Endothelial cell of hepatic sinusoid (primary cell): Measurements from ENCODE around the gene SMYD3.

Experiments used
- in situ Hi-C: cut with HindIII; loops from 2 replicates; pipeline ENCODE4 v1.10.0; 2017; ENCODE audit warnings: low sequenced_read_pairs

The SMYD3 gene

DNA sequence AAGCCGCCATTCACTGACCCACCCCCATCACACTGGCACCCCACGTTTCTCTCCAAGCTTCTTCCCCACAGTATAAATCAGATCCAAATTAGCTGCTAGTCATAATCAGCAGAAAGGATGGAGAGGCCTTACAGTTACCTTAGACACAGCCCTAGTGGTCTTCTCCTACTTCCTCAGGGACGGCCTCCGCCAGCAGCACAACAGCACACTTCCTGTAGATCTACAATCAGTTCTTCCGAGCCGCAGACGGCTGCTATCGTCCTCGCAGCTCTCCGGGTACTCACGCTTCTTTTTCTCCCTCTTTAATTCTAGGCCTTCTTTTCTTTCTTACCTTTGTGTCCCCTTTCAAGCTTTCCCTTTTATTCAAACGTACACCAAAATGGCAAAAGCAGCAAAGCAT, 313.5 kb downstream of the SMYD3 start:
- in situ Hi-C loops, result no loop called here

DNA sequence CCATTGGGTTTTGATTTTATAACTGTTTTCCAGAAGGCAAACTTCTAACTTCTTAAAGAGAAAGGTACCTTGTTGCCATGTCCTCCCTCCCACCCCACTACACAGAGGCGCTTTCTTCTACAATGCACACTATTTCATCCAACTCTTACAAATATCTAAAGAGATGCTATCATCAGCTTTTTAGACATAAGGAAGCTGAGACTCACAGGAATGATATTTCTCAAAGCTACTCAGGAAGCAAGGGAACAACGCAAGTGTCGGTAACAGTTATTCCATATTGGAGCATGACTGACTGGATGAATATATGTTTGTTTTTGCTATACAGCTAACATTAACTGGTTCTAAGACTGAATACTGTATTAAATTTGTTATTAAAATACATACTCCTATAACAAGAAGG, 318.0 kb downstream of the SMYD3 start:
- in situ Hi-C loops, result no loop called here

DNA sequence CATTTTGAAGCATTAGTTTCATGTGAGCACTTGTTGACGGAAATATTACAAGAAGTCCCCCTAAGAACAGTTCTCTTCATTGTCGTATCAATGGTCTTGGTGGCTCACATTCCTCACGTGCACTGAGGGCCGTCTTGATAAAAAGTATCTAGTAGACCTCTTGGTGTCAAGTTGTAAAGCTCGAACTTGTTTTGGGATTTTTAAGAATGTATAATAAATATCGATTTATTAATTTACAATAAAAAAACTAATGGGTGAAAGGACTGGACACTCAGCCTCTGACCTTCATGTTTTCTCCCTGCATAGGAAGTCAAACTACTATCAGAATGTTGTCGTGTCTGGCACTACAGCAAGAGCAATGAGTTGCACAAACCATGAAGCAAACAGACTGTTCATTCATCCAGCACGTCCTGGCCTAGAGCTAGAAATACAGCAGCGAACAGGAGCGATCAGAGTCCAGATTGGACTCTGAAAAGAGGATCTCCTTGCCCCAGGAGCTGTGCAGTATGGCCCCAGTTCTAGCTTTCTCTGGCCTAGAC, 319.2 kb downstream of the SMYD3 start:
- in situ Hi-C loops, result no loop called here

DNA sequence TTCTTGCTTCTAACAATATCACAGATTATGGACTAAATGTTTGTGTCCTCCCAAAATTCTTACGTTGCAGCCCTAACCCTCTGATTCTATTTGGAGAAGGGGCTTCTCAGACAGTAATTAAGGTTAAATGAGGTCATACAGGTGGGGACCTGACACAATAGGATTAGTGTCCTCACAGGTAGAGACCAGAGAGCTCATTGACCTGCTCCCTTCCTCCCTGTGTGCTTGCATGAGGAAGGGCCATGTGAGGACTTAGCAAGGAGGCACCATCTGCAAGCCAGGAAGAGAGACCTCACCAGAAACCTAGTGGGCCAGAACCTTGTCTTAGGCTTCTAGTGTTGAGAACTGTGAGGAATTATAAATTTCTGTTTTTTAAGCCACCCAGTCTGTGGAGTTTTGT, 322.6 kb downstream of the SMYD3 start:
- in situ Hi-C loops, result no loop called here

DNA sequence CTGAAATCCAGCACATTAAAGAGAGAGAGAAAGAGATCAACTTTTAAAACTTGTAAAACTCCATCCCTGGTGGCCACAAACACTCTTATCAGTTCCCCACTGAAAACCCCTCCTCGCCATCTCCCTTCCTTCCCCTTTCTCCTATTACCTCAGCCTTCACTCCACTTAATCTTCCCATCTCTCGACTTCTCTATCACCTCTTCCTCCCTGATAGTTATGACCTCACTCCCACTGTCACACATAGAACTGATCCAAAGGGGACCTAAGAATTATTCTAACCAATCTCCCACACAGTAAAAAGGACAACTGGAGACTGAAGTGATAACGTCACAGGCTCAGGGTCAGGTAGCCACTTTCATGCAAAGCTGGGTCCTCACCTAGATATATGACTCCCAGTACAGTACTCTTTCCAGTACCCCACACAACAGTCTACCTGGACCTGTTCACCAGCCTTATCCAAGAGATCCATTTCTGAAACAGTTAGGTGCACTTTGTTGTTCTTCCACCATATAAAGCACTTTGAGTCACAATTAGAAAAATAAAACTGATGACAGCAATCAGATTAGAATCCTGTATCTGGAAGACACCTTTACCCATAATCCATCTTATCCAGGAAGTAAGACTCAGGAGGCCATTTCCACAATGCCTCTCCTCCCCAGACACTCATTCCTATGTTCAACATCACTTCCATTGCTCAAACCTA, 324.8 kb downstream of the SMYD3 start:
- in situ Hi-C loops, result no loop called here

DNA sequence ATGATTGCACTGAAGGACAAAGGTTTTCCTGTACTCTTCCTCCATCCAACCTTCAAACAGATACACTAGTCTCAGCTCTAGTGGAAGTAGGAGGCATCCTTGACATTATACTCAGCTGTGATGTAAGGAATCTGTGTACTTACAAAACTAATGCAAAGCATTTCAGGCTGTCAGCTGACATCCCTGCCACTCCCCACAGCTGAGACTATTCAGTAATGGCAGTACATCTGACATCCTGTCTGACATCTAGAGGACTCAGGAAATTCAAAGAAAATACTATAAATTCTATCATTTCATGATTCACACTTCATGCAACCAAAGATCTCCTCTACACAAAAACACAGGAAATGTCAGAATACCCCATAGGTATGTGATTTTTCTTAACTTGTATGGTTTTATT, 325.8 kb downstream of the SMYD3 start:
- in situ Hi-C loops, result no loop called here

DNA sequence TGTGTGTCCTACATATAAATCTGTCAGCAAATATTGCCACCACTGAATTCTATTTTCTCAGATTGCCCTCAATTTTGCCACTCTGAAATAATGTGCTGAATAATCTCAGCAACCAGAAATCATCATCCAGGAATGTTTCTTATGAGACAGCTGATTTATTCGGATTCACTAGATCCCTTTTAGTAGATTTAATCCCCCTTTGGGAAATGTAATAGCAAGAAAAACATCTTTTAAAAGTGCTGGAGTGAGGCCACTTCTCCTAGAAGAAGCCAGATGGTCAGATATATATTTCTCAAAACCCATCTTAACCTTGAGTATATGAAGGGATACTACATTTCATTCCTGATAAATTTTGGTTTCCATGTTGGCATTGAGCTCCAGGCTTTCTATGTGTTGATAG, 327.7 kb downstream of the SMYD3 start:
- in situ Hi-C loops, result no loop called here

DNA sequence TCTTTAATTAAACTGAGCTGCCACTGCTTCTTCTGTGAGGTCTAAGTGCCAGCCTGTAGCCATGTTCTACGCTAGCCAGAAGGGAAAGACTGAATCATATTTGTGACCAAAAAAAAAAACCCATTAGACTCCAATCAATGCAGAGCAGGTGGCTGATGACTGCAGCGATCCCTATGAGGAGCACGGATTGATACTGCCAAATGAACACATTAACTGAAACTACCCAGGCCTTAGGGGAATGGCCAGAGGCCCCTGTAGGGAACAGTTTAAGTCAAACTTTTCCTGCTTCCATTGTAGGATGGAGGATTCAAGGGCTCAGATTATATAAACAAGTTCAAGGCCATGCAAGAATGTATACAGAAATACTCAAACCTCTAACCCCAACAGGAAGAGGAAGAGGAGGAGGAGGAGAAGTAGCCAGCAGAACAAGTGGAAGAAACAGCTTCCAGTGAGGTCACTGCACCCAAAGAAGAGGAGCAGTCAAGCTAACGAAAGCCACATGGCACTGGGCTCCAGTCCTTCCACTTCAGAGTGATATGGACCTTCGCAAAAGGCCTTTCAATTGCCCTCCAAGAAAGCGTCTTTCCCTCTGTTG, 328.3 kb downstream of the SMYD3 start:
- in situ Hi-C loops, result no loop called here

DNA sequence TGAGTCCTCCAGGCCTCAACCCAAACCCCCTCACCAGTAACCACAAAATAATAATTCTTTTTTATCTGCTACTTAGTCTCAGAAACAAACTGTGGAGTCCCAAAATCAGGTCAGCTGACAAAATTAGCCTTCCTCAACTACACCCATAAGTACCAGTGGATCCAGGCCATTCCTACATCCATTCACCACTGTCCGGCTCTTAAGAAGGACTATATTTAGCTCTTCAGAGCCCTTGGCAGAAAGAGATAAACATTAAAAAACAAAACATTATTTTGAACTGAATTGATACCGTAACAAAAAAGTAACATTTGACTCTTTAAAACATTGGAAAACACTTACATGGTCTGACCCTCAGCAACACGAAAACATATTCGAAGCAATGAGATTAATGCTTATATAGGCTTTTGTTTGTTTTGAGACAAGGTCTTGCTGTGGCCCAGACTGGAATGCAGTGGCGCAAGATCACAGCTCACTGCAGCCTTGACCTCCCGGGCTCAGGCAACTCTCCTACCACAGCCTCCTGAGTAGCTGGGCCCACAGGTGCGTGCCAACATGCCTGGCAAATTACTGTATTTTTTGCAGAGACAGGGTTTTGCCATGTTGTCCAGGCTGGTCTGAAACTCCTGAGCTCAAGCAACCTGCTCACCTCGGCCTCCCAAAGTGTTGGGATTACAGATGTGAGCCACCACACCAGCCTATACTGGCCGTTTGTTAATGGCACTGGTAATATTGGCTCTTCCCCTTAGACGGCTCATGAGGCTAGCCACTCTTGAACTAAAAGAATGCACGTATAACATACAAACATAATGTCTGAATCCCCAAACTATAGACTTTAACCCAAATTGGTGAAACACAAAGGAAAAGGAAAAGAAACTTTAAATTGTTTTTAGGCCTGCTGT, 330.7 kb downstream of the SMYD3 start:
- in situ Hi-C loops, result no loop called here

DNA sequence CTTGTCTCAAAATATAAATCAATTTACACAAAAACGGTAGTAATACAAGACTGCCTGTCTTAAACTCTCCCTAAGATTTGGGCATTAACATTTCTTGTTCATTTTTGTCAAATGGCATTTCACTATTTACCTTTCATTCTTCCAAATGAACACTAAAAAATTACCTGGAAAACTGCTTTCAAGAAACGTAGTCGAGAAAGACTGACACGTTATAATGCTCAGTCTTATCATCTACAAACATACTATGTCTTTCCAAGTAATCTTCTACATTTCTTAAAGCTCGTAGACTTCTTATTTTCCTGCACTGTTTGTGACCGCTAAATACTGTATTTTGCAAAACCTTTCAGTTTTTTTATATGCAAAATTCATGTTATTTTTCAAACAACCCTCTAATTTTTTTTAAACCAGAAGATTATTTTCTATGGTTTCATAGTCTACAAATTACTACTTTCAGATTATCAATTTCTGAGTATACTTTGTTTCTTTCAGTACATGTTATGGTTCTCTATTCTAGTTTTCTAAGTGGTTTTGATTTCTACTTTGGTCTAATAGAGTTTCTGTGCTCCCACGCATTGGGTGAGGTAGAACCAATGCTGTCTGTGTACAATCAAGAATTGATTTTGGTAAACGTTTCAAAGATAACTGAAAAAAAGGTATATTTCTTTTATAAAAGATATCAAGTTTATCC, 336.4 kb downstream of the SMYD3 start:
- in situ Hi-C loops, result no loop called here

DNA sequence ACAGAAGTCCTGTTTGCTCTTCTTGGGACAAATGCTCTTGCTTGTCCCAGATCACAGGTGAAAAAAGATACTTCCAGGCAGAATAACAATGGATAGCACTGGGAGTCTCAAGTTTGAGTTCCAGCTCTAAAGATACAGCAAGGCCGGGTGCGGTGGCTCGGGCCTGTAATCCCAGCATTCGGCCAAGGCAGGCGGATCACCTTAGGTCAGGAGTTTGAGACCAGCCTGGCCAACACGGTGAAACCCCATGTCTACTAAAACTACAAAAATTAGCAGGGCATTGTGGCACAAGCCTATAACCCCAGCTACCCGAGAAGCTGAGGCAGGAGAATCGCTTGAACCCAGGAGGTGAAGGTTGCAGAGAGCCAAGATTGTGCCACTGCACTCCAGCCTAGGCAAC, 337.6 kb downstream of the SMYD3 start:
- in situ Hi-C loops, result no loop called here

DNA sequence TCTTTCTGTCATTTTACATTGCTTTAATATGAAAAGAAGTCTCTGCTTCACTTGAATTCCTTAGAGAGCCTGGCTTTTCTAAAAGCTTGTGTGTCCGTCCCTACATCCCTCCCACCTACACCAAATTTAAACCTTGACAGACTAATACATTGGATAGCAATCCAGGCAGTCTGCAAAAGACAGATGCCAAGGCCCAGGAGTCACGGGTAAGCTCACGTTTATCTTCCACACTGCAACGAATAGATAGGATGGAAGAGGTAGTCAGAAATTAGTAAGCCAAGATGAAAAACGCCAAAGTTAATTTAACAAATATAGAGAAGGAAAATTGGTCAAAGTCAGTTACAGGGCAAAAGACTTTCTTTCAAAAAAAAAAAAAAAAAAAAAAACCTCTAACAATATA, 338.1 kb downstream of the SMYD3 start:
- in situ Hi-C loops, result no loop called here

DNA sequence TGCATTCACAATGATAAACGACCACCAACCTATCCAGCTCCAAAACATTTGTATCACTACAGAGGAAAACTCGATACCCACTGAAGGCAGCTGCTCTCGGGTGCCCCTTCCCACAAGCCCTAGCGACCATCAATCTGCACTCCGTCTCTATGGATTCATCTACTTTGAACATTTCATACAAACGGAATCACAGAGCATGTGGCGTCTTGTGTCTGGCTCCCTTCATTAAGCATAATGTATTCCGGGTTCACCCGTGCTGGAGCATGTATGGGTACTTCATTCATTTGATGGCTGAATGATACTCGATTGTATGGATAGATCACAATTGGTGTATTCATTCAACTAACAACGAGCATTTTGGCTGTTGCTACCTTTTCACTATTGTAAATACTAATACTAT, 340.2 kb downstream of the SMYD3 start:
- in situ Hi-C loops, result no loop called here

DNA sequence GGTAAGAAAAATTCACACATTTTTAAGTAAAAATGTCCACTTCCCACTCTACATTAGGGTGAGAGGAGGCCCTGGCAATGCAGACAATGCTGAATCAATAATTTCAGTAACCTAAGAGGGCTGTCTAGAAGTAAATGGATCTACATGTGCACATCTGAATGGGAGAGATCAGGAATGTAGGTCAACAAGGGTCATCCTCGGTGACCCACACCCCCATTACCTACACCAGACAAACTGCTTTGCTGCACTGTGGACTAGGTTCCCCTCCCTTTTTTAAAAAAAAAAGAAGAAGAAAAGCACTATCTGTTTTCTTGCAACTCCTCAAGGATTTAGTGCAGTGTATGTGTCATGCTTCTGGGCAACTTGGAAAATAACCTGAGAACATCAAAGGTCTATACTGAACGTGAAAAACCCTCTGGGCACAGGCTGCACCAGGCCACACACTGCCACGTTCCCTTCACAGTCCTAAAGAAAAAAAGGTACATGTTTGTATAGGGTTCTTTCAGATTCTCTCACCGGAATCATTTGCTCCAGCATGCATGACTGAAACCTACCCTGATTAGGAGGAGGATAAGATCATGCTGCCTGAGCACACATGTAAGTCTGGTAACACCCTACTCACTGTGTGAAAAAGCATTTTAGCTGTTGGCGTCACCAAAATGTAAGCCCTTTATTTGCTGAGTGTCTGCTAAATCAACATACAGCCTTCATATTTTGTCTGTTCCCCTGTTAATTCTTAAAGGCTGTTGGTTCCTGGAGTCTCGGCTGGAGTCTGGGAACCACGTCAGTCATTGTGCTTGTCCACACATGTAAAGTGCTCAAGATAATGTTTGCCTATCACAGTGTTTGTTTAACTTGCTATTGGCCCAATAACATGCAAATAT, 341.0 kb downstream of the SMYD3 start:
- in situ Hi-C loops, result no loop called here

DNA sequence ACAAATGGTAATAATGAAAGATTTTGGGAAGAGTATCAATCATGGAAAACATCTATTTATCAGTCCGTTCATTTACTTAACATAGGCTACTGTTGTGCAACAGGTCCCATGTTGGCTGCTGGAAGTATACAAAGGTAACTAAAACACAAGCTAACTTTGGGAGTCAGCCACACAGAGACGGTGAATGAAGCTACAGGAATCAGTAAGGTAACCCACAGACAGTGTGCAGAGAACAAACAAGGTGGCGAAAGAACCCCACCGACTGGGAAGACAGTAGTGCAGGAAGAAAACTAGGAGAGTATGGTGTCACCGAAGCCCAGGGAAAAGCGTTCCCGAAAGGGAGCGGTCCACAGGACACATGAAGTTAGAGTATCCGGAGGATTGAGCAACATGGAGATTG, 342.3 kb downstream of the SMYD3 start:
- in situ Hi-C loops, result no loop called here

DNA sequence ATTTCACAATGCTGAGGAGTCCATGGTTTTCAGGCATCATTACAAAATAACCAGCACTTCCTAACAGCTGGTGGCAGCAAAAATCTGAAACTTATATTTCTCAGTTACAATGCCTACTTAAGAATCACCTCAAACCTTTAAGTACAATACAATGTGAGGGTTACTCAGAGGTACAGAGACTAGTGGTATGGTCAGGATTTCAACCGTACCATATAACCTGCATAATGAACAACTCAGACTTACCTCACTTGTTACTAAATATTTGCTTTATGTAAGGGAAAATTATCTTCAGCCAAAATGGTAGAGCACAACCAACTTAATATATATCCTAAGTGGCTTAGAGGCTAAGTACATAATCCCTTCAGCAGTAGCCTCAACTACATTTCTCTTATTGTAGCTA, 344.5 kb downstream of the SMYD3 start:
- in situ Hi-C loops, result no loop called here

DNA sequence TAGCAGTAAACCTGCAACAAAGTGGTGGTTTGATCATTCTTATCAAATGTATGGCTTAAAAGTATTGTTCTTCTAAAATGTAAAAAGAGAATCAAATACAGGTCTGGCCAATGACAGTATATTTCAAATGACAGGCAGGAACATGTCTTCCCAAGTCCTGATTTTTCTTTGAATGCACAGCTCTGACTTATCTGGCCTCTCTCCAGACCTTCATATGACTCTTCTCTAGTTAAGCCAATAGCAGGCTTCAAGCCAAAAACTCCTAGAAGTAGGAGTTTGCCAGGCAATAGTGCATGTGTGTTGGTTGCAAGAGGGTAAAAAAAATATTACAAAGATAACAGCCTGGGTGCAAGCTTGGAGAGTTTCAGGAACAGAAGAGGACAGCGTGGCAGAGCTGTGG, 345.5 kb downstream of the SMYD3 start:
- in situ Hi-C loops, result no loop called here

DNA sequence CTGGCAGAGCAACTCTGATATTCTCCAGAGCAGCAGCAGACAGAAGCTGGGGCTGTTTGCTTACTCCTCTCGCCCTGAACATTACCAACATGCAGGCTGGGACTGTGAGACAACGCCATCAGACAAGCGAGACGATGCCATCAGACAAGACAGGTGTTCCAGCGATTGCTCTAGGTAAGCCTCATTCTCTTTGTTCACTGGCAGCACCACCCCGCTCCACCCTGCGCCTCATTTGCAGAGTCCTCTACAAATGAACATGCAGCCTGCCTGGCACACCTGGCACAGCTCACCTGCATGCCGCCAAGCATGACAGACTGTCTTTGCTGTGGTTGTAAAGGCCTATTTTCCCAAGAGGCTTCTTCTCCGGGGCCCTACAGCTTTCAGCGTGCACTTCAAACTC, 346.2 kb downstream of the SMYD3 start:
- in situ Hi-C loops, result no loop called here

DNA sequence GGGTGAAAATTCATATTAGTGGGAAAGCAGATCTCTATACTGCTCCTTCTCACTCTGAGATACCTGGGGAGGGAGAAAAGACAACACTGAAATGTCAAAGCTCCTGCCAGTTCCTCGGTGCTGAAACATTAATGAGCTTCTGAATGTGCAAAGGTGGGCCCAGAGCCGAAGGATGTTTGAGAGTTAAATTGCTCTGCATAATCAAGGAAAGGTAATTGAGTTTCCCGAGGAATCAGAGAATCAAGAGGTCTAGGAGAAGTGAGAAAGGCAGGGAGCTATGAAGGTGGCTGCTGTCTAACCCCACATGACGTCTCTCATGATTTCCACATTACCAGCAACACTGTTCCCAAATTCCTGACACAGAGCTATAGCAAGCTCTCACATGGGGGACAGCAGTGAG, 346.7 kb downstream of the SMYD3 start:
- in situ Hi-C loops, result no loop called here
